ENCODE results near the gene PDHA2.
"Not testable (repeated sequence)": the region's sequence is repeated elsewhere in the genome, so short reads cannot be mapped to it uniquely, and the experiment has no call there.

The PDHA2 gene

GRCh38 chr4:95839891-95840290 lies at the start of gene PDHA2:
Gene PDHA2, plus strand, starts transcription at chr4:95840093. Its CDS starts 58 bp downstream, at chr4:95840151.
- no peak for DNase-seq

- no peak for DNase-seq
Measured at GRCh38 chr4:95798003-95798402, 41.9 kb upstream of the PDHA2 start.

DNA sequence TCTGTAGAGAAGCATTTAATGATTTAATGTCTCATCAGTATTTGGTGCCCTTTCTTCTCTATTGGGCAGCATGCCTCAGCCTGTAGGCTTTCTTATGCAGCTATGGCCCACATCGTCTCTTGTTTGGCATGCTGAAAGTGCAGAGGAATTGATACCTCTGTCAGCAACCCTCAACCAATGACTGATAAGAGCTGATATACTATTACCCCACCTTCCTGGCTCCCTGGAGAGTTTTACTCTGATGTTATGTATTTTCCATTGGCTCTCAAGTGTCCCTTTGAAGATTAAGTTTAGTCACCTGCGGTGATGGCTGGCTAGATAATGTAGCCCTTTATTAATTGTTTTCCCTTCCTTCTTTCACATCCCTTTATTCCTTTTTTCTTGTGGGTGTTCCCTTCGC lies 41.2 kb upstream of the PDHA2 start:
- DNase-seq = no peak

DNA sequence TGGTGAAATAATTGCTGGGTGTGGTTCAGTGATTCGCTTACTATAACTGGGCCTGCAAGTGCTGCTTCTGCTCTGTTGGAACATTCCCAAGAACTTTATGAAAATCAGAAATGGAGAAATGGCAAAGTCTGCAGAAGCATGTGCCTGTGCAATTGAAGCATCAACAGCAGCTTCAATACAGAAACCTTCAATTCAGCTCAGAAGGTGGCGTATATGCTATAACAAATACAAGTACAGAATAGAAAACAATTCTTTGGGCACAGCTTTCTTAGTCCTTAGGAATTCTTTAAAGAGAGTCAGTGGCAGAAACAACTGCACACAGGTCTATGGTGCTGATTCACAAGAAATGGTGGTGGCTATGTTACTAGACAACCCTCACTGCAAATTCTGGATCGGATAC lies 18.0 kb upstream of the PDHA2 start:
- DNase-seq = no peak

- no peak for DNase-seq
Measured at GRCh38 chr4:95825546-95825945, 14.3 kb upstream of the PDHA2 start.

DNA sequence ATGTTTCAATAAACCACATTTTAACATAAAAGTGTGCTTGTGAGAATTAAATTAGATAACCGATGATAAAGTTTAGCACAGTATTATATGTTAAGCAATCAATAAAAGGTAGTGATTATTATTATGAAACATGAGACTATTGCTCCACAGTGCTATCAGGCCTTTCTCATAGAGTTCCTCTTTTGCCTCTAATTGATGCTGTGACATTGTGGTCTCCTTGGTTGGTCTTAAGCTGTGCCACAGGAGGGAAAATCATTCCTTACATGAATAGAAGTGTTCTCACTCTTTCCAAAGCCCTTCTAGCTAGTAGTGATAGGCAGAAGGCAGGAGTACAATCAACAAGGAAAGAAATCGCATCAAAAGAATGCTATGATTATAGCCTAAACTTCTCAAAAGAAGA lies 9.2 kb upstream of the PDHA2 start:
- DNase-seq = no peak

DNA sequence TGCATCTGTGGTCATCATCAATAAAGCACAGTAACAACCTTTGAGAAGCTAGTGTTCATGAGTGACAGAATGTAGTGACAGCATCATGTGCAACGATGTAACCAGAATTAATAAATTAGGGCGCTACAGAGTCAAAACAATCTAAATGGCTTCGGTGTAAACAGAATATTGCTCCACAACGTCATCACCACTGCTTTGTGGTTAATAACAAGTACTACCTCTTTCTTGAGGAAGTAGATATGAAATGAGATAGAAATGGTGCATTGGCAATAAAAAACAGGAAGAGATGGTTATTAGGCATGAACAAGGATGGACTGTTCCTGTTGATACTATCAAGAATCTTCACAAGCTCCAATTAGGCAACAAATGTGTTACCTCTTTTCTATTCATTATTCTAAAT lies 8.7 kb upstream of the PDHA2 start:
- no peak for DNase-seq

DNA sequence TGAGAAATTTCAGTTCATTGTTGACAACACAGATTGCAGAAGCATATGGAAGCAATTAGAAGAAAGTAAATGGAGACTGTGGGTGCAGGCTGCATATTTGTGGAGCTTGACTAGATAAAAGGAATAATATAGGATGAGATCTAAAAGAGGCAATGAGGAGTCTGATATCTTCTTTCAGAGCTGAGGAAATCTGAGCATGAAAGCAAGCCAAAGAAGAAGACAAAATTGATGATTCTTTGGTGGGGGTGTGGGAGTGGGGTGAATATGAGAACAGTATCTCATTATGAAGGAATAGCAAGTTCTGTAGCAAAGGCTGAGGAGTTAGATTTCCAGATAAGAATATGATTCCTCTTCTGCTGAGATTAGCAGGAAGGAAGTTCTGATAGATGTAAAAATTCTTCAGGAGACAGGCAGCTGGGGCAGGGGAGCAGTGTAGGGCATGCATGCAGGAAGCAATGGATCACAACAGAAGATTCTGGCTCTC lies 6.1 kb upstream of the PDHA2 start:
- no peak for DNase-seq

DNA sequence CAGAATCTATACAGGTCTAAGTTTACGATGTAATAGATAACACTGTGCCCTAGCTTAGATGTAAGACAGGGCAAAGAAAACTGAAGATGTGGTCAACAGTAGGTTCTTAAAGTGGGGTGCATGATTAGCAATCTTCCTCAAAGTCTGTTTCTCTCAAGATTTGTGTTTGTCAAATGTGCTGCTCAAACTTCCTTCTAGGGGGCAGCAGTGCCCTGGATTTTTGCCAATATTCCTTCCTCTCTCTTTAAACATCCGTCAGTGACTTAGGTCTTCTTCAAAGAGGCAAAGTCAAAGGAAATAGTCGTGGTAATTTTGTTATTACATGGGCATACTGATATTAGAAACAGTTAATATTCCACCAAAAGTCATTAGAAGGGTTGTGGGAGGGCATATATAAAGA lies 4.2 kb upstream of the PDHA2 start:
- no peak for DNase-seq

- no peak for DNase-seq
Measured at GRCh38 chr4:95838192-95838591, 1.7 kb upstream of the PDHA2 start.

- DNase-seq = no peak
Measured at GRCh38 chr4:95847908-95848460, 8.1 kb downstream of the PDHA2 start.

GRCh38 chr4:95850161-95850560 lies 10.3 kb downstream of the PDHA2 start:
- no peak for DNase-seq

DNA sequence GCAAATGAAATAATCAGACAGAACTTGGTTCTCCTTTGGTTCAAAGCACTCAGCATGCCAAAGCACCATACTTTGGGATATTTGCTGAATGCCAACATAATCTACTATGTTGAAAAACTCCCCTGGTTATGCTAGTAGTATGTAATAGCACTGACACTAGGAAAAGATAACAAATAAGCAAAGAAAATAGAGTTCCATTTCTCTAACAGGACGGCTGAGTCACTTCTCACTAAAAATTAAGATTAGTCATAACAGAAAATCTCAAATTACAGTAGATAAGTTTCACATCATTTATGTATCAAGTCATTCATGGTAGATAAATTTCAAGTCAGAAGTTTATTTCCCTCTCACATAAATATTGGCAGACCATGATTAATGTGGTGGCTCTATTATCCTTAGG lies 17.9 kb downstream of the PDHA2 start:
- no peak for DNase-seq

GRCh38 chr4:95867919-95868318 lies 28.0 kb downstream of the PDHA2 start:
- no peak for DNase-seq

GRCh38 chr4:95869414-95869813 lies 29.5 kb downstream of the PDHA2 start:
- not testable (repeated sequence) for DNase-seq

GRCh38 chr4:95869961-95870500 lies 30.1 kb downstream of the PDHA2 start:
- no peak for DNase-seq

GRCh38 chr4:95877636-95878035 lies 37.7 kb downstream of the PDHA2 start:
- DNase-seq = no peak

DNA sequence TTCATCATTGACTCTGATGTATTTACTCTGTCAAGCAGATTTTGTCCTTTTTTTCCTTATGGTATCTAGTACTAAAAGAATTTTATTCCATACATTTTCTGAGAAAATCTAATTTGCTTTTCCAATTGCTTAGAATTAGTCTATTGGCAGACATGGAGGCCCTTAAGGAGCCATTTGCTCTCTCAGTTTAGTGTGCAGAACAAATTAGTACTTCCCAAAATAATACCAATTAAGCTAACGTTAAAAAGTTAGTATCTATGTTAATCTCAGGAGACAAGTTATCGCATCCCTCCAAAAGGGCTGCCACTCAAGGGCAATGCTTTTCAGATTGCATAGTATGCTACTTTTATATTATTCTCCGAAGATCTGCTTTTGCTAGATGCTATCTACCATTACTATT lies 47.7 kb downstream of the PDHA2 start:
- DNase-seq = no peak

DNA sequence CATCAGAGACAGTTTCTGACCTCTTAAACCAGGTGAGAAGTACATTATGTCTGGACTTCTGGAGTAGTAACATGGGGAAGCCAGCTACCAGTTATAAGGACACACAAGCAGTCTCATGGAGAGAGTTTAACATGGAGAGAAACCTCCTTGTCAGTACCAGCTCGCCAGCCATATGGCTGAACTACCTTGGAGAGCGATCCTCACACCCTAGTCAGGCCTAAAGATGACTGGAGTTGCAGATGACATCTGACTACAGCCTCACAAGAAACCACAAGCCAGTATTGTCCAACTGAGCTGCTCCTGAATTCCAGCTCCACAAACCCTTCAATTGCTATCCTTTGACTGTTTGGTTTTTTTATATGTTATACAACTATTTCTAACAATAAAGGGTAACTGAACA lies 49.8 kb downstream of the PDHA2 start:
- DNase-seq = no peak
